K562 (cell line): ENCODE results near the gene SYT6. TPM values are rescaled to one million over a fixed set of nuclear protein-coding genes. Genes with fewer than 3 reads are reported as not detected.

Source experiments
- ATAC-seq: fragments of 200-7000 bp; cut with Tn5 transposase; 3 replicates; pipeline ENCODE4 v1.9.1; 2020; ENCODE audit warnings: moderate library complexity
- BruUV-seq: library from RNA; stranded (reverse); fragments of 400-500 nt; replicated peaks from 2 replicates; lab custom pipeline; 2021; lab: Mats Ljungman, UMichigan
- CTCF ChIA-PET: fragments of 300-600 bp; formaldehyde crosslinking; extraction: SDS; loops from one replicate; lab custom pipeline; 2021; ENCODE audit warnings: low intra/inter-chr PET ratio; lab: Yijun Ruan, JAX
- POLR2A ChIA-PET: fragments of 300-600, 350-650 bp; sonication (Branson Sonifier 250); formaldehyde crosslinking; extraction: SDS; loops from one replicate; lab custom pipeline; 2021; ENCODE audit warnings: antibody characterized with exemption, inconsistent platforms; lab: Yijun Ruan, JAX
- DNase-seq, 4 experiments: peaks; one replicate each; pipeline versions ENCODE4 v3.0.0 to v3.0.0-alpha.2; 2011 to 2018; ENCODE audit warnings: low spot score in 3 of 4, mixed read lengths in 3 of 4; ENCODE audit errors: extremely low read depth in 1 of 4
- FAIRE-seq: peaks from 2 replicates; lab custom pipeline; 2011; peaks lifted over from hg19 to GRCh38; lab: Jason Lieb, UNC
- H2AFZ ChIP-seq: 2 replicates; pipeline ENCODE4 v1.6.0; 2011; ENCODE audit warnings: low read depth, low read length, control low read depth, inconsistent platforms
- H3K27ac ChIP-seq: fragments of 200-600 bp; 3 replicates; pipeline ENCODE4 v1.8.0; 2011; ENCODE audit warnings: low read depth, mild to moderate bottlenecking, control low read depth, inconsistent platforms, low read length, moderate library complexity, mixed read lengths; ENCODE audit errors: extremely low read depth
- H3K27me3 ChIP-seq, 2 experiments: fragments of 300-600 bp in 1 of 2; 2 replicates in 1 of 2; 3 replicates in 1 of 2; pipeline versions ENCODE4 v1.6.0 to v1.8.0; 2011; ENCODE audit warnings: inconsistent platforms in 2 of 2, low read length in 2 of 2, mild to moderate bottlenecking in 1 of 2, mixed read lengths in 1 of 2, moderate library complexity in 1 of 2; ENCODE audit not compliant: control insufficient read depth in 2 of 2, insufficient read depth in 2 of 2
- H3K36me3 ChIP-seq: fragments of 300-600 bp; 3 replicates; pipeline ENCODE4 v1.8.0; 2011; ENCODE audit warnings: mild to moderate bottlenecking, low read length, inconsistent platforms; ENCODE audit not compliant: control insufficient read depth, insufficient read depth
- H3K4me1 ChIP-seq, 2 experiments: fragments of 200-600 bp in 1 of 2; replicated peaks in 1 of 2; 2 replicates in 1 of 2; 3 replicates in 1 of 2; pipeline versions ENCODE4 v1.5.1 to v1.8.0; 2011; ENCODE audit warnings: inconsistent platforms in 2 of 2, low read length in 2 of 2, mild to moderate bottlenecking in 1 of 2, mixed read lengths in 1 of 2, moderate library complexity in 1 of 2; ENCODE audit not compliant: control insufficient read depth in 2 of 2, insufficient read depth in 2 of 2
- H3K4me2 ChIP-seq: 2 replicates; pipeline ENCODE4 v1.6.1; 2011; ENCODE audit warnings: low read length, control low read depth, inconsistent platforms, mixed read lengths; ENCODE audit not compliant: insufficient read depth
- H3K4me3 ChIP-seq: fragments of 200-600 bp; sonication (generic), shearing (Covaris generic); 2 replicates; pipeline ENCODE4 v1.5.1; 2016; ENCODE audit warnings: control low read depth, inconsistent platforms
- H3K79me2 ChIP-seq: fragments of 200-600 bp; 3 replicates; pipeline ENCODE4 v1.8.0; 2011; ENCODE audit warnings: low read length, inconsistent platforms; ENCODE audit not compliant: control insufficient read depth, insufficient read depth
- H3K9ac ChIP-seq, 2 experiments: 2 replicates each; pipeline versions ENCODE4 v1.6.0 to v1.6.1; 2011; ENCODE audit warnings: low read depth in 2 of 2, low read length in 2 of 2, control low read depth in 1 of 2, inconsistent platforms in 1 of 2, mild to moderate bottlenecking in 1 of 2, mixed read lengths in 1 of 2; ENCODE audit not compliant: insufficient read depth in 1 of 2
- H3K9me1 ChIP-seq: one replicate; pipeline ENCODE4 v1.6.0; 2011; ENCODE audit warnings: inconsistent platforms, mild to moderate bottlenecking, low read length, moderate library complexity; ENCODE audit not compliant: control insufficient read depth, insufficient read depth
- H3K9me3 ChIP-seq: replicated peaks from 2 replicates; pipeline ENCODE4 v1.5.1; 2011; ENCODE audit warnings: low read depth, low read length, inconsistent platforms; ENCODE audit not compliant: control insufficient read depth, insufficient read depth
- H4K20me1 ChIP-seq: replicated peaks from 2 replicates; pipeline ENCODE4 v1.6.1; 2011; ENCODE audit warnings: low read length, inconsistent platforms, mixed read lengths; ENCODE audit not compliant: control insufficient read depth, insufficient read depth
- CUX1 ChIP-seq: fragments of 200-800 bp; sonication (Bioruptor generic); IDR thresholded peaks from 2 replicates; pipeline ENCODE4 v1.6.1; 2016; ENCODE audit warnings: missing genetic modification characterization, missing compliant biosample characterization
- DIDO1 ChIP-seq: fragments of 450-650 bp; IDR thresholded peaks from 2 replicates; pipeline ENCODE4 v1.6.1; 2016; ENCODE audit warnings: low read depth, missing biosample characterization, missing genetic modification characterization
- NCOA1 ChIP-seq: fragments of 450-650 bp; IDR thresholded peaks from 2 replicates; pipeline ENCODE4 v1.6.1; 2016; ENCODE audit warnings: low read depth
- POLR2A ChIP-seq: fragments of 450-650 bp; conservative IDR thresholded peaks from 2 replicates; pipeline ENCODE4 v1.6.1; 2016
- TRIM24 ChIP-seq, 2 experiments: fragments of 450-650 bp; IDR thresholded peaks; 2 replicates each; pipeline ENCODE4 v1.6.1; 2016
- ZZZ3 ChIP-seq: fragments of 450-650 bp; IDR thresholded peaks from 2 replicates; pipeline ENCODE4 v1.6.1; 2016; ENCODE audit warnings: antibody characterized with exemption, mild to moderate bottlenecking, moderate library complexity
- WGBS: fragments of 100-300 bp; shearing (Covaris generic); methylation state at CpG from one replicate; pipeline ENCODE4 v1.1.6; 2016; ENCODE audit warnings: low coverage, mixed read lengths; ENCODE audit not compliant: insufficient coverage; ENCODE audit errors: missing lambda C conversion rate; 5-methylcytosine and 5-hydroxymethylcytosine counted together
- in situ Hi-C: fragments of 300-500 bp; cut with MboI; formaldehyde crosslinking; loops from 4 replicates; pipeline ENCODE4 v1.15.0; 2018; ENCODE audit warnings: inconsistent platforms, mixed read lengths
- intact Hi-C: fragments of 100-400 bp; cut with micrococcal nuclease; formaldehyde crosslinking; loops from 2 replicates; pipeline ENCODE4 v1.14.2; 2022
- polyA plus RNA-seq, 8 experiments: library from polyadenylated mRNA; depleted of rRNA in 4 of 8; stranded (reverse) in 5 of 8; unstranded in 3 of 8; fragments of >200 nt; fragmentation: Nextera tagmentation in 2 of 8; fragmentation: Illumina TruSeq in 1 of 8; extraction: Ambion mirVana in 2 of 8; extraction: Trizol in 1 of 8; gene quantifications; 2 replicates each; pipeline versions ENCODE4 v1.2.1 to v1.2.3, GENCODE V29; 2011 to 2014; ENCODE audit warnings: inconsistent platforms in 1 of 8, missing spikeins in 1 of 8
- total RNA-seq, 7 experiments: library from RNA; depleted of rRNA in 6 of 7; stranded (reverse); fragments of >200 nt in 6 of 7; fragmentation: Illumina TruSeq in 2 of 7; extraction: Trizol in 2 of 7; gene quantifications; 2 replicates each; pipeline versions ENCODE4 v1.2.1 to v1.2.3, GENCODE V29; 2011 to 2021; ENCODE audit warnings: low replicate concordance in 1 of 7

The SYT6 gene
- total and polyA plus RNA-seq, 9 of the 15 experiments (the other 6 are each of a cell fraction or from before 2014, with no cell fraction given), result 0.06 TPM; not detected in 8

GRCh38 chr1:114155706-114156105, 2.0 kb upstream of the SYT6 start:
- Histone ChIP-seq H2AFZ (no peak overlapping the region), H3K4me2 (no peak overlapping the region), H3K36me3 (no peaks in the 10 kb centered on the region), H3K79me2 (no peaks in the 10 kb centered on the region), H3K9ac (no peak overlapping the region), H3K9me1 (no peaks in the 10 kb centered on the region), H3K4me3 (no peak overlapping the region), H4K20me1 (peaks cover 5% of the 10 kb centered on the region; the same call in 1 of the 2 replicates), H3K27me3 (peaks cover 24 to 55% of the 10 kb centered on the region in 2 experiments; a peak in 3 of 5 replicates), H3K9me3 (no peaks in the 10 kb centered on the region), H3K4me1 (peaks cover 0 to 23% of the 10 kb centered on the region in 2 experiments; a peak in 1 of 5 replicates), H3K27ac (no peak overlapping the region)
- no peak for DNase-seq
- FAIRE-seq, result no peak
- in situ Hi-C loops, result no loop called here
- no TSS peak for BruUV-seq
- ATAC-seq, result no peak
- intact Hi-C loops, result no loop called here
- WGBS, result 10% methylated on average over 8 of the region's 8 CpGs
- CTCF ChIA-PET, result no interaction called here
- POLR2A ChIA-PET, result interaction anchor here (0.6 to 1.2 kb wide), 4 partner anchors 8 to 12 kb away, joined by 3 read pairs; no protein-coding TSS in a partner anchor
- no peak for TF ChIP-seq ZZZ3
- TF ChIP-seq POLR2A, result no peak
- TF ChIP-seq CUX1 (CRISPR knock-in tag), result no peak
- TF ChIP-seq TRIM24 (IDR thresholded peaks at IDR 0.05), result no peak
- no peak for TF ChIP-seq DIDO1
- no peak for TF ChIP-seq NCOA1
